Motor neuron (in vitro differentiated cells): ENCODE data around the gene NAA60. TPM values are rescaled to one million over a fixed set of nuclear protein-coding genes. Genes with fewer than 3 reads are reported as not detected.

Experiments
- ATAC-seq, 8 experiments: fragments of 200-7000 bp; cut with Tn5 transposase; replicated peaks in 6 of 8; 2 replicates each; pipeline ENCODE4 v1.8.0; 2021; ENCODE audit warnings: mild to moderate bottlenecking in 8 of 8, moderate library complexity in 8 of 8
- H3K27ac ChIP-seq, 2 donors: fragments of 250-450 bp; sonication (Bioruptor Pico); 2 replicates each; pipeline ENCODE4 v1.9.0; 2021; ENCODE audit warnings: antibody characterized with exemption in 2 of 2, mild to moderate bottlenecking in 2 of 2, moderate library complexity in 1 of 2
- H3K4me1 ChIP-seq, 2 donors: fragments of 250-450 bp; sonication (Bioruptor Pico); replicated peaks in 1 of 2; 2 replicates each; pipeline ENCODE4 v1.6.1; 2021; ENCODE audit warnings: antibody characterized with exemption in 2 of 2, mild to moderate bottlenecking in 2 of 2, moderate library complexity in 1 of 2
- H3K4me3 ChIP-seq, 5 donors: fragments of 250-450 bp; sonication (Bioruptor Pico); 2 replicates each; pipeline ENCODE4 v1.9.0; 2021; ENCODE audit warnings: antibody characterized with exemption in 5 of 5, mild to moderate bottlenecking in 5 of 5, moderate library complexity in 4 of 5
- WGBS, 10 experiments: fragments of 450-650 bp; shearing (Covaris generic); methylation state at CpG; one replicate each; pipeline ENCODE4 v1.0.0; 2022; 5-methylcytosine and 5-hydroxymethylcytosine counted together
- in situ Hi-C, 9 experiments: fragments of 400-800 bp; cut with MboI; loops; one replicate each; pipeline ENCODE4 v1.15.0; 2021; ENCODE audit warnings: low sequenced_read_pairs in 9 of 9, low pct_unique_long_range_greater_than_20kb in 2 of 9; ENCODE audit not compliant: unreplicated experiment in 9 of 9
- total RNA-seq, 8 experiments: library from RNA; unstranded; fragments of 300-600 nt; gene quantifications; 2 replicates each; pipeline versions ENCODE4 v1.2.3 to v1.2.4, GENCODE V29; 2022

The NAA60 gene
- total RNA-seq, 8 experiments from 2014 or later = 15.1 to 53.4 (median 25.3) TPM

- no peak overlapping the region for H3K27ac ChIP-seq
- in situ Hi-C loops = no loop called here
- no peaks in the 10 kb centered on the region for H3K4me1 ChIP-seq
- H3K4me3 ChIP-seq = no peak overlapping the region
- 83 to 100% (median 93%) methylated on average over 1 to 8 of the region's 12 CpGs; no CpG with 5 or more reads in 1 of the 10 experiments for WGBS, 10 experiments
- no peak for ATAC-seq
Observed at GRCh38 chr16:3530371-3530914, 87.0 kb downstream of the NAA60 start.

- in situ Hi-C loops = no loop called here
- 89 to 100% (median 95%) methylated on average over 1 to 11 of the region's 12 CpGs; no CpG with 5 or more reads in 3 of the 10 experiments for WGBS, 10 experiments
- Histone ChIP-seq H3K27ac (no peak overlapping the region), H3K4me3 (no peak overlapping the region), H3K4me1 (no peaks in the 10 kb centered on the region)
- no peak for ATAC-seq
Observed at GRCh38 chr16:3532741-3533140, 89.3 kb downstream of the NAA60 start.

GRCh38 chr16:3534126-3534525, 90.6 kb downstream of the NAA60 start:
- no peak for ATAC-seq
- Histone ChIP-seq H3K4me1 (no peaks in the 10 kb centered on the region), H3K27ac (no peak overlapping the region), H3K4me3 (no peak overlapping the region)
- 82 to 100% (median 97%) methylated on average over 1 to 6 of the region's 10 CpGs; no CpG with 5 or more reads in 5 of the 10 experiments for WGBS, 10 experiments
- in situ Hi-C loops = no loop called here

- no peak for ATAC-seq
- no peak overlapping the region for H3K4me3 ChIP-seq
- no peak overlapping the region for H3K27ac ChIP-seq
- 30 to 93% (median 74%) methylated on average over 1 to 3 of the region's 3 CpGs; no CpG with 5 or more reads in 2 of the 10 experiments for WGBS, 10 experiments
- no peaks in the 10 kb centered on the region for H3K4me1 ChIP-seq
- in situ Hi-C loops = no loop called here
Observed at GRCh38 chr16:3536271-3536731, 92.8 kb downstream of the NAA60 start.

Other genes starting within 250 kb of the NAA60 start
- 10 to 100 TPM in 3 of 8 experiments, 1 to 10 TPM in 5; 7.3 to 14.8 (median 9.3) TPM for gene ZNF200, start 208.5 kb upstream of the NAA60 start, total RNA-seq
- gene MEFV, start 187.0 kb upstream of the NAA60 start, total RNA-seq = under 1 TPM in 6 of 8 experiments, not detected in 2; 0.05 to 0.47 (median 0.19) TPM
- gene ZNF263, start 160.2 kb upstream of the NAA60 start, total RNA-seq = 10 to 100 TPM; 27.4 to 47.7 (median 31.9) TPM
- 10 to 100 TPM in 4 of 8 experiments, 1 to 10 TPM in 4; 6.8 to 19.2 (median 9.9) TPM for gene TIGD7, start 138.2 kb upstream of the NAA60 start, total RNA-seq
- gene ZNF75A, start 138.2 kb upstream of the NAA60 start, total RNA-seq = 10 to 100 TPM; 22.0 to 46.0 (median 37.2) TPM
- under 1 TPM in 7 of 8 experiments, not detected in 1; 0.20 to 0.86 (median 0.31) TPM for gene OR2C1, start 87.8 kb upstream of the NAA60 start, total RNA-seq
- 10 to 100 TPM in 5 of 8 experiments, 1 to 10 TPM in 3; 7.8 to 22.9 (median 13.2) TPM for gene ZSCAN32, start 42.7 kb upstream of the NAA60 start, total RNA-seq
- 10 to 100 TPM in 5 of 8 experiments, 1 to 10 TPM in 3; 8.5 to 17.8 (median 10.7) TPM for gene ZNF174, start 42.5 kb upstream of the NAA60 start, total RNA-seq
- gene ZNF597, start 176 bp upstream of the NAA60 start, total RNA-seq = 1 to 10 TPM; 2.0 to 5.1 (median 2.5) TPM
- gene C16orf90, start 51.8 kb downstream of the NAA60 start, total RNA-seq = under 1 TPM in 3 of 8 experiments, not detected in 5; 0.11 to 0.47 (median 0.29) TPM
- gene CLUAP1, start 57.3 kb downstream of the NAA60 start, total RNA-seq = 10 to 100 TPM; 18.1 to 39.1 (median 22.1) TPM
- gene NLRC3, start 133.7 kb downstream of the NAA60 start, total RNA-seq = 1 to 10 TPM in 2 of 8 experiments, under 1 TPM in 6; 0.41 to 1.5 (median 0.62) TPM
- gene SLX4, start 167.9 kb downstream of the NAA60 start, total RNA-seq = 1 to 10 TPM; 3.3 to 8.4 (median 5.6) TPM
- 10 to 100 TPM; 10.3 to 40.8 (median 25.3) TPM for gene DNASE1, start 211.0 kb downstream of the NAA60 start, total RNA-seq